ENCODE results near the gene HSBP1L1. TPM values are rescaled to one million over a fixed set of nuclear protein-coding genes. Genes with fewer than 3 reads are reported as not detected.
A peak's percentile ranks its signal among the peaks of the same experiment; 100 is the strongest.

HSBP1L1 gene
- total and polyA plus RNA-seq, 2 of the 8 experiments (the other 6 are each of a cell fraction or from before 2014, with no cell fraction given), result 1.0 to 1.3 TPM

GRCh38 chr18:79923896-79924585 is 40.4 kb upstream of the HSBP1L1 start:
- H3K4ac ChIP-seq (replicated peaks; ENCODE audit: insufficient read length, low read depth, low read length), result no peak overlapping the region
- H2BK5ac ChIP-seq (ENCODE audit: low read depth, low read length), result no peak overlapping the region
- H2AFZ ChIP-seq (ENCODE audit: low read length), result no peak overlapping the region
- peaks cover 0 to 2% of the 10 kb centered on the region in 2 experiments; a peak in 2 of 4 replicates for H3K9me3 ChIP-seq (ENCODE audit: insufficient read depth in 2 of 2, low read depth in 1 of 2, low read length in 1 of 2)
- FAIRE-seq, result no peak
- H3K4me3 ChIP-seq (ENCODE audit: extremely low read depth in 1 of 4, insufficient read depth in 2 of 4, low read depth in 3 of 4, low read length in 4 of 4), result no peak overlapping the region
- H3K4me2 ChIP-seq (ENCODE audit: insufficient read depth in 1 of 2, low read depth in 2 of 2, low read length in 2 of 2), result no peak overlapping the region
- no peak overlapping the region for H2BK15ac ChIP-seq (ENCODE audit: low read length)
- H3K27me3 ChIP-seq (replicated peaks in 1 of 4; ENCODE audit: control insufficient read depth in 3 of 4, extremely low read depth in 1 of 4, insufficient read depth in 3 of 4, low read length in 3 of 4), result no peaks in the 10 kb centered on the region
- H4K5ac ChIP-seq (ENCODE audit: insufficient read length, low read depth, low read length), result no peak overlapping the region
- ChIA-PET CTCF (ENCODE audit: partially characterized antibody) (interaction anchor here (1.0 to 1.4 kb wide), 2 partner anchors 9 to 19 kb away, joined by 3 to 4 read pairs; no protein-coding TSS in a partner anchor), POLR2A (ENCODE audit: partially characterized antibody) (no interaction called here)
- no peak overlapping the region for H4K91ac ChIP-seq (replicated peaks; ENCODE audit: insufficient read length, low read length)
- H2BK120ac ChIP-seq (replicated peaks; ENCODE audit: low read depth, low read length), result no peak overlapping the region
- H2AK5ac ChIP-seq (ENCODE audit: low read depth, low read length), result no peak overlapping the region
- H3K9ac ChIP-seq (replicated peaks in 1 of 4; ENCODE audit: extremely low read depth in 1 of 4, low read depth in 3 of 4, low read length in 3 of 4), result no peak overlapping the region
- no peak overlapping the region for H3K56ac ChIP-seq (replicated peaks; ENCODE audit: insufficient read length, low read depth, low read length)
- peaks cover 0 to 5% of the 10 kb centered on the region in 2 experiments for H4K20me1 ChIP-seq (replicated peaks in 1 of 2; ENCODE audit: control insufficient read depth in 1 of 2, insufficient read depth in 2 of 2, low read length in 2 of 2)
- no peak overlapping the region for H4K8ac ChIP-seq (ENCODE audit: extremely low read depth, insufficient read depth, low read length)
- H3K27ac ChIP-seq (ENCODE audit: low read depth, low read length), result no peak overlapping the region
- WGBS, 2 experiments (ENCODE audit: extremely low coverage in 1 of 2, insufficient coverage in 1 of 2, insufficient read length in 1 of 2, insufficient replicate concordance in 2 of 2, low coverage in 1 of 2, low lambda C conversion rate in 2 of 2, missing lambda C conversion rate in 1 of 2), result 91% methylated on average over 26 of the region's 26 CpGs; no CpG with 5 or more reads in 1 of the 2 experiments
- no peak overlapping the region for H3K18ac ChIP-seq (ENCODE audit: extremely low read depth, low read length)
- H3K79me1 ChIP-seq (ENCODE audit: low read depth, low read length), result no peaks in the 10 kb centered on the region; the same call in 1 of the 2 replicates
- DNase-seq (ENCODE audit: low read depth in 1 of 2, low spot score in 2 of 2), result peak in 1 of 2 experiments; percentile 24
- no peak overlapping the region for H2BK20ac ChIP-seq (ENCODE audit: low read length)
- H3K4me1 ChIP-seq (replicated peaks in 1 of 4; ENCODE audit: control insufficient read depth in 3 of 4, insufficient read depth in 4 of 4, low read length in 3 of 4), result no peaks in the 10 kb centered on the region; a peak in 2 of 7 replicates
- no peak overlapping the region for H3K23ac ChIP-seq (ENCODE audit: insufficient read length)
- 0 out of 2 replicates have a peak, but pooled peaks cover 2% of the 10 kb centered on the region for H3K23me2 ChIP-seq (ENCODE audit: low read depth, low read length)
- no peaks in the 10 kb centered on the region for H3K36me3 ChIP-seq (ENCODE audit: control insufficient read depth in 2 of 4, insufficient read depth in 4 of 4, low read length in 3 of 4)
- H3K79me2 ChIP-seq (ENCODE audit: control insufficient read depth in 1 of 2, insufficient read depth in 2 of 2, low read length in 2 of 2), result peaks cover 0 to 3% of the 10 kb centered on the region in 2 experiments; a peak in 2 of 4 replicates
- H3K14ac ChIP-seq (ENCODE audit: insufficient read length), result no peak overlapping the region
- TF ChIP-seq JUN (IDR thresholded peaks at IDR 0.05; ENCODE audit: low read depth, low read length) (no peak), BRCA1 (IDR thresholded peaks at IDR 0.05; ENCODE audit: low read depth, low read length) (no peak), NRF1 (IDR thresholded peaks at IDR 0.05; ENCODE audit: low read depth, low read length) (no peak)
- TF ChIP-seq, protein P1, sequence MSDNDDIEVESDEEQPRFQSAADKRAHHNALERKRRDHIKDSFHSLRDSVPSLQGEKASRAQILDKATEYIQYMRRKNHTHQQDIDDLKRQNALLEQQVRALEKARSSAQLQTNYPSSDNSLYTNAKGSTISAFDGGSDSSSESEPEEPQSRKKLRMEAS (IDR thresholded peaks at IDR 0.05), result no peak
- no peak overlapping the region for H2BK12ac ChIP-seq (ENCODE audit: low read depth, low read length)
